Lung (tissue), 12 donors: ENCODE measurements around the gene UBL5. TPM values are rescaled to one million over a fixed set of nuclear protein-coding genes. Genes with fewer than 3 reads are reported as not detected.
A peak's percentile ranks its signal among the peaks of the same experiment; 100 is the strongest.

ENCODE experiments used
- ATAC-seq: fragments of 200-7000 bp; cut with Tn5 transposase; one replicate; pipeline ENCODE4 v1.9.1; 2020; ENCODE audit warnings: moderate number of reproducible peaks; ENCODE audit not compliant: insufficient read depth, low FRiP score
- DNase-seq, 3 donors: peaks; one replicate each; pipeline ENCODE4 v3.0.0-alpha.2; 2013 to 2017
- H3K27ac ChIP-seq, 2 donors: one replicate each; pipeline ENCODE4 v1.5.1; 2013; ENCODE audit warnings: mild to moderate bottlenecking in 2 of 2, moderate library complexity in 2 of 2, control low read depth in 1 of 2, inconsistent platforms in 1 of 2, low read depth in 1 of 2, low read length in 1 of 2
- H3K27me3 ChIP-seq, 3 donors: one replicate each; pipeline ENCODE4 v1.5.1; 2013; ENCODE audit warnings: low read length in 2 of 3; ENCODE audit not compliant: control insufficient read depth in 3 of 3, insufficient read depth in 3 of 3
- H3K36me3 ChIP-seq, 4 donors: one replicate each; pipeline ENCODE4 v1.5.1; 2013; ENCODE audit warnings: low read length in 4 of 4, mild to moderate bottlenecking in 1 of 4, moderate library complexity in 1 of 4; ENCODE audit not compliant: control insufficient read depth in 4 of 4, insufficient read depth in 4 of 4
- H3K4me1 ChIP-seq, 5 donors: one replicate each; pipeline ENCODE4 v1.5.1; 2013; ENCODE audit warnings: low read length in 5 of 5, mild to moderate bottlenecking in 2 of 5, moderate library complexity in 1 of 5; ENCODE audit not compliant: control insufficient read depth in 5 of 5, insufficient read depth in 5 of 5
- H3K4me3 ChIP-seq: one replicate; pipeline ENCODE4 v1.5.1; 2013; ENCODE audit warnings: mild to moderate bottlenecking, control low read depth, moderate library complexity
- H3K9ac ChIP-seq, 2 donors: one replicate each; pipeline ENCODE4 v1.5.1; 2013; ENCODE audit warnings: low read length in 2 of 2, control low read depth in 1 of 2; ENCODE audit not compliant: insufficient read depth in 1 of 2
- H3K9me3 ChIP-seq, 4 donors: one replicate each; pipeline ENCODE4 v1.5.1; 2013; ENCODE audit warnings: low read length in 3 of 4, mild to moderate bottlenecking in 1 of 4, moderate library complexity in 1 of 4; ENCODE audit not compliant: control insufficient read depth in 4 of 4, insufficient read depth in 3 of 4
- CTCF ChIP-seq: IDR thresholded peaks from 2 replicates; pipeline ENCODE4 v1.5.1; 2012; ENCODE audit warnings: mild to moderate bottlenecking; ENCODE audit errors: control extremely low read depth, extremely low read depth
- WGBS, 2 donors: extraction: QIAGEN DNeasy Blood & Tissue Kit; methylation state at CpG; one replicate each; pipeline ENCODE4 v1.1.7; 2013; 5-methylcytosine and 5-hydroxymethylcytosine counted together
- polyA plus RNA-seq, 2 donors: library from polyadenylated mRNA; stranded (reverse); fragments of 200-250 nt; gene quantifications; one replicate each; pipeline ENCODE4 v1.2.1, GENCODE V29; 2013
- total RNA-seq, 2 donors: library from RNA; depleted of rRNA in 1 of 2; stranded (reverse); fragments of >200 nt in 1 of 2; gene quantifications; one replicate each; pipeline ENCODE4 v1.2.1, GENCODE V29; 2014 to 2021
- donor health status: control.
- donor health status: control.
- donor health status: Bipolar disorder and iron deficiency.
- donor health status: healthy.
- donor health status: DM: yes; HTN: yes; CAD: no.

The UBL5 gene
- total and polyA plus RNA-seq, 4 donors, result 102 to 1,378 (median 436) TPM

GRCh38 chr19:9792206-9793070, 35.3 kb upstream of the UBL5 start:
- Histone ChIP-seq H3K27ac (peak overlapping the region; percentile 84 to 97), H3K4me1 (peaks cover 0 to 15% (median 1%) of the 10 kb centered on the region in 5 donors), H3K9me3 (no peaks in the 10 kb centered on the region), H3K9ac (peak overlapping the region; percentile 46 to 80), H3K36me3 (no peaks in the 10 kb centered on the region), H3K4me3 (peak overlapping the region; percentile 60), H3K27me3 (no peaks in the 10 kb centered on the region)
- DNase-seq (peak; percentile 97 to 99 (median 99)), ATAC-seq (peak; percentile 76)
- 2% methylated on average over 57 to 70 of the region's 70 CpGs for WGBS, 2 donors
- no peak for TF ChIP-seq CTCF

GRCh38 chr19:9793071-9793591, 34.6 kb upstream of the UBL5 start:
- Histone ChIP-seq H3K9ac (peak overlapping the region; percentile 46 to 71), H3K27ac (peak overlapping the region; percentile 84 to 97), H3K4me3 (peak overlapping the region; percentile 60), H3K36me3 (no peaks in the 10 kb centered on the region), H3K27me3 (no peaks in the 10 kb centered on the region), H3K4me1 (peaks cover 0 to 15% (median 1%) of the 10 kb centered on the region in 5 donors), H3K9me3 (no peaks in the 10 kb centered on the region)
- TF ChIP-seq CTCF, result no peak
- WGBS, 2 donors, result 16 to 18% methylated on average over 36 of the region's 36 CpGs
- DNase-seq (peak in 1 of 3 donors; percentile 60), ATAC-seq (peak; percentile 31)

GRCh38 chr19:9796113-9796773, 31.5 kb upstream of the UBL5 start:
- no peak overlapping the region for H3K27ac ChIP-seq
- WGBS, 2 donors, result 29 to 45% methylated on average over 6 of the region's 6 CpGs
- H3K27me3 ChIP-seq, result no peaks in the 10 kb centered on the region
- H3K4me1 ChIP-seq, result peaks cover 0 to 1% (median 0%) of the 10 kb centered on the region in 5 donors
- H3K36me3 ChIP-seq, result no peaks in the 10 kb centered on the region
- H3K4me3 ChIP-seq, result no peak overlapping the region
- ATAC-seq (peak; percentile 23), DNase-seq (peak; percentile 89 to 93 (median 92))
- H3K9me3 ChIP-seq, result no peaks in the 10 kb centered on the region
- no peak overlapping the region for H3K9ac ChIP-seq
- peak; percentile 82 for TF ChIP-seq CTCF
